SK-N-SH treated with all-trans-retinoic acid at 6 μM for 48 hours (cell line): ENCODE results near the gene TBC1D2B.
A peak's percentile ranks its signal among the peaks of the same experiment; 100 is the strongest.

Source experiments
- ATAC-seq: fragments of 200-7000 bp; cut with Tn5 transposase; 3 replicates; pipeline ENCODE4 v1.9.1; 2020; ENCODE audit warnings: mild to moderate bottlenecking, moderate library complexity
- ARNTL ChIP-seq: fragments of 450-650 bp; formaldehyde crosslinking; IDR thresholded peaks from 2 replicates; pipeline ENCODE4 v1.5.0; 2020; ENCODE audit warnings: low read depth, mild to moderate bottlenecking, moderate library complexity, borderline replicate concordance
- CSDC2 ChIP-seq: fragments of 250-450 bp; sonication (Bioruptor Pico); IDR thresholded peaks from 2 replicates; pipeline ENCODE4 v1.5.0; 2020; ENCODE audit warnings: mild to moderate bottlenecking, moderate library complexity
- GLIS3 ChIP-seq: fragments of 250-450 bp; sonication (Bioruptor Pico); IDR thresholded peaks from 2 replicates; pipeline ENCODE4 v1.5.0; 2020; ENCODE audit warnings: mild to moderate bottlenecking, moderate library complexity
- ISL1 ChIP-seq: fragments of 250-450 bp; sonication (Bioruptor Pico); IDR thresholded peaks from 2 replicates; pipeline ENCODE4 v2.1.2; 2022; ENCODE audit warnings: mild to moderate bottlenecking, moderate library complexity
- PPARA ChIP-seq: fragments of 250-450 bp; sonication (Bioruptor Pico); IDR thresholded peaks from 2 replicates; pipeline ENCODE4 v1.5.0; 2020; ENCODE audit warnings: mild to moderate bottlenecking, borderline replicate concordance
- RARB ChIP-seq: fragments of 250-450 bp; sonication (Bioruptor Pico); IDR thresholded peaks from 2 replicates; pipeline ENCODE4 v1.8.0; 2021; ENCODE audit warnings: mild to moderate bottlenecking, moderate library complexity
- TCF4 ChIP-seq: fragments of 250-450 bp; sonication (Bioruptor Pico); IDR thresholded peaks from 2 replicates; pipeline ENCODE4 v1.8.0; 2021; ENCODE audit warnings: mild to moderate bottlenecking, moderate library complexity, borderline replicate concordance
- TOX ChIP-seq: fragments of 250-450 bp; sonication (Bioruptor Pico); IDR thresholded peaks from 2 replicates; pipeline ENCODE4 v1.8.0; 2021; ENCODE audit warnings: mild to moderate bottlenecking, moderate library complexity, borderline replicate concordance
- ZC3H10 ChIP-seq: fragments of 250-450 bp; sonication (Bioruptor Pico); IDR thresholded peaks from 2 replicates; pipeline ENCODE4 v1.5.1; 2021; ENCODE audit warnings: mild to moderate bottlenecking, moderate library complexity
- ZFP3 ChIP-seq: fragments of 250-450 bp; sonication (Bioruptor Pico); IDR thresholded peaks from 2 replicates; pipeline ENCODE4 v1.5.0; 2020; ENCODE audit warnings: mild to moderate bottlenecking, moderate library complexity
- ZFP30 ChIP-seq: fragments of 450-650 bp; formaldehyde crosslinking; IDR thresholded peaks from 2 replicates; pipeline ENCODE4 v1.5.0; 2022; ENCODE audit warnings: mild to moderate bottlenecking, moderate library complexity
- ZNF565 ChIP-seq: fragments of 450-650 bp; formaldehyde crosslinking; conservative IDR thresholded peaks from 2 replicates; pipeline ENCODE4 v1.5.0; 2020; ENCODE audit warnings: low read depth, mild to moderate bottlenecking, moderate library complexity
- ZNF70 ChIP-seq: fragments of 450-650 bp; formaldehyde crosslinking; IDR thresholded peaks from 2 replicates; pipeline ENCODE4 v1.5.0; 2020; ENCODE audit warnings: mild to moderate bottlenecking, moderate library complexity
- TF ChIP-seq, protein P1 (sequence below): fragments of 250-450 bp; sonication (Bioruptor Pico); IDR thresholded peaks from 2 replicates; pipeline ENCODE4 v1.5.1; 2021; ENCODE audit warnings: mild to moderate bottlenecking, moderate library complexity
- TF ChIP-seq, protein P2 (sequence below): fragments of 250-450 bp; sonication (Bioruptor Pico); IDR thresholded peaks from 2 replicates; pipeline ENCODE4 v1.5.1; 2020; ENCODE audit warnings: low read depth, mild to moderate bottlenecking, moderate library complexity
- TF ChIP-seq, protein P3 (sequence below): fragments of 250-450 bp; sonication (Bioruptor Pico); IDR thresholded peaks from 2 replicates; pipeline ENCODE4 v1.5.0; 2020; ENCODE audit warnings: mild to moderate bottlenecking, moderate library complexity
- TF ChIP-seq, protein P4 (sequence below): fragments of 250-450 bp; sonication (Bioruptor Pico); IDR thresholded peaks from 2 replicates; pipeline ENCODE4 v1.8.0; 2021; ENCODE audit warnings: low read depth, mild to moderate bottlenecking, moderate library complexity, borderline replicate concordance

Gene TBC1D2B

DNA sequence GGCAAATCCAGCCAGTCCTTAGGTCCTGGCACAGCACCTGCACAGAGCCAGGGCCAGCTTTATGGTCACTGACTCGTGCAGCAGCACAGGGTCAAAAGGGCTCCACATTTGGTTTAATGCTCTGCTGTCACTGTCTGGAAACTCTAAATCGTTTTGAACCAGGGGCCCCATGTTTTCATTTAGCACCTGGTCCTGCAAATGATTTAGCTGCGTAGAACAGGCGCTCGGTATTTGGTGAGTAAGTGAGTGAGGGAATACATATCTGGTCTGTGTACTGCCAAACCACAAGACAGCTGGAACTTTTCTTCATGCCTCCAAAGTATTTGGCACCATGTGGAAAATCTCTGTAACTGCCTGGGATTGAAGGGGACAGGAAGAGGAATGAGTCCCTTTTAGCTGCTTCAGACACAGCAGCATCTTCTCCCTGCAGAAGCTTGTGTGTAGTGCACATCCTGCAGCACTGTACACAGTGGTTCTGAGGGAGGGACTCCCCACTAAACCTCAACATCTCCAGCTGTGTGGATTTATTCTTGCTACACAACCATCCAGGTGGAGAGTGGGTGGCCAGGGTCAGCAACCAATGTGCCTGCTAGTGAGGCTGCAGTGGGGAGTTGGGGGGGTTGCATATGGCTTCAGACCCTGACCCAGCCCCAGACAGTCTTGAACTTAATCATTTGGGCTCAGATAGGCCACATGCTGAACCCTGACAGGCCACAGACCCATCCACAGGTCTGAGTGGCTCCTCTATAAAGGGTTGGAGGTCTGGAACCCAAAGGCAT lies 15.9 kb upstream of the TBC1D2B start:
- peak; percentile 41; the same call in 1 of the 2 replicates for TF ChIP-seq TCF4 (CRISPR knock-in tag)
- TF ChIP-seq, protein P1, sequence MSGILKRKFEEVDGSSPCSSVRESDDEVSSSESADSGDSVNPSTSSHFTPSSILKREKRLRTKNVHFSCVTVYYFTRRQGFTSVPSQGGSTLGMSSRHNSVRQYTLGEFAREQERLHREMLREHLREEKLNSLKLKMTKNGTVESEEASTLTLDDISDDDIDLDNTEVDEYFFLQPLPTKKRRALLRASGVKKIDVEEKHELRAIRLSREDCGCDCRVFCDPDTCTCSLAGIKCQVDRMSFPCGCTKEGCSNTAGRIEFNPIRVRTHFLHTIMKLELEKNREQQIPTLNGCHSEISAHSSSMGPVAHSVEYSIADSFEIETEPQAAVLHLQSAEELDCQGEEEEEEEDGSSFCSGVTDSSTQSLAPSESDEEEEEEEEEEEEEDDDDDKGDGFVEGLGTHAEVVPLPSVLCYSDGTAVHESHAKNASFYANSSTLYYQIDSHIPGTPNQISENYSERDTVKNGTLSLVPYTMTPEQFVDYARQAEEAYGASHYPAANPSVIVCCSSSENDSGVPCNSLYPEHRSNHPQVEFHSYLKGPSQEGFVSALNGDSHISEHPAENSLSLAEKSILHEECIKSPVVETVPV (CRISPR knock-in tag), result no peak
- TF ChIP-seq TOX (CRISPR knock-in tag), result peak; percentile 76; the same call in 1 of the 2 replicates
- ATAC-seq, result peak; percentile 93

DNA sequence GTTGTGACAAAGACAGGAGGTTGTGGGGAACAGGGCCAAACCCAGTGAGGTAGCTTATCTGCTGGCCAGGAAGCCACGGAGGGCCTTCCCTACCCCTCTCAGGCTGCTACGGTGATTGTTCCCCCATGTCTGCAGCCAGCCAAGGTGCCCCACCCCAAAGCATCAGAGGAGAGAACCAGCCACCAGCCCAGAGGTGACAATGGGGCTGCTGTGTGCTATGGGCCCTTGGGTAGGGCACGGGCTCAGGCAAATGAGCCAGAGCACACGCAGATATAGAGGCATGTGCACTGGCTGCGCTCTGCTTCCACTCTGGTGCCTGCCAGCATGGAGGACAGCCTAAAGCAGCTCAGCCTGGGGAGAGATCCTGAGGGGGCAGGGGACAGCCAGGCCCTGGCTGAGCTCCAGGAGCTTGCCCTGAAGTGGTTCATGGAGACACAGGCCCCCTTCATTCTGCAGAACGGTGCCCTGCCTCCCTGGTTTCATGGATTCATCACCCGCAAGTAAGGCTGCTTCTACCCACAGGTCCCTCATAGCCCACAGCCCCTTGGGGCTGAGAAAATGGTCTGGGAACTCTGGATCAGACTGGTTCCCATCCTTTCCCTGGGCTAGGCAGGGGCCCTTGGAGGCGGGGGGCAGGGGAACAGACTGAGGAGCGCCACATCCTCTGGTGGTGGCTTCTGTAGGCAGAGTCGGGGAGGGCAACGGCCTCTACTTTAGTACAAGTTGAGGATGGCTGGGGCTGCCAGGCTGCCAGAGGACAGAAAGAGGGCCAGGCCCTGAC lies 14.9 kb upstream of the TBC1D2B start, which contains the start of gene SH2D7:
Gene SH2D7 (plus strand): TSS at position 301 of the 781 bp plus-strand sequence. CDS start 24 bp downstream, at position 325.
- peak; percentile 27 for ATAC-seq

DNA sequence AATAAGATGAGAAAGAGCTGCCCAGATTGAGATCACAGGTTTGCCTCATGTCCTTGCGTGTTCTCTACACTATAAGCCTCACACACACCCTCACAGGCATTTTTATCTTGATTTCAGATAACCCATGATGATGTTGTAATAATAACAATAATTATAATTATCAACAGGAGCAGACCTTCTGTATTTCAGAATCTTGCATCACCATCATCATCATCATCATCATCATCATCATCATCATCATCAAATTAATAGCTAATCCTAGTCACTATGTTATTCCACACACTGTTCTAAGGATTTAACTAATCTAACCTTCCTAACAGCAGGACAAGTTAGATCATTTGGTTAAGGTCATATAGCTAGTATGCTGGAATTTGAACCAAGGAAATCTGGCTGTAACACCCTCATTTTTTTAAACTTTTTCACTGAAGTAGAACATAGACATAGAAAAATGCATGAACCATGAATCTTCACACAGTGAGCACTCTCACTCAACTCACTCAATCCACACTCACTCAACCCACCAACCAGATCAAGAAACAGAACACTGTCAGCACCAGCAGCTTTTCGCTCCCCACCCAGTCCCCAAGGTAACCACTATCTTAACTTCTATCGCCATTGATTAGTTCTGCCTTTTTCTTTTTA lies 13.0 kb upstream of the TBC1D2B start:
- TF ChIP-seq ISL1 (CRISPR knock-in tag) (no peak), TOX (CRISPR knock-in tag) (no peak), ARNTL (CRISPR knock-in tag) (no peak), RARB (CRISPR knock-in tag) (no peak), ZFP30 (CRISPR knock-in tag) (no peak), ZC3H10 (CRISPR knock-in tag) (no peak), GLIS3 (CRISPR knock-in tag) (no peak), ZNF70 (no peak), ZNF565 (CRISPR knock-in tag) (no peak), CSDC2 (CRISPR knock-in tag) (no peak), ZFP3 (CRISPR knock-in tag) (no peak), PPARA (CRISPR knock-in tag) (no peak)
- TF ChIP-seq, protein P2, sequence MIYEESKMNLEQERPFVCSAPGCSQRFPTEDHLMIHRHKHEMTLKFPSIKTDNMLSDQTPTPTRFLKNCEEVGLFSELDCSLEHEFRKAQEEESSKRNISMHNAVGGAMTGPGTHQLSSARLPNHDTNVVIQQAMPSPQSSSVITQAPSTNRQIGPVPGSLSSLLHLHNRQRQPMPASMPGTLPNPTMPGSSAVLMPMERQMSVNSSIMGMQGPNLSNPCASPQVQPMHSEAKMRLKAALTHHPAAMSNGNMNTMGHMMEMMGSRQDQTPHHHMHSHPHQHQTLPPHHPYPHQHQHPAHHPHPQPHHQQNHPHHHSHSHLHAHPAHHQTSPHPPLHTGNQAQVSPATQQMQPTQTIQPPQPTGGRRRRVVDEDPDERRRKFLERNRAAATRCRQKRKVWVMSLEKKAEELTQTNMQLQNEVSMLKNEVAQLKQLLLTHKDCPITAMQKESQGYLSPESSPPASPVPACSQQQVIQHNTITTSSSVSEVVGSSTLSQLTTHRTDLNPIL (CRISPR knock-in tag), result no peak
- TF ChIP-seq, protein P1 (CRISPR knock-in tag), result no peak
- TF ChIP-seq, protein P3, sequence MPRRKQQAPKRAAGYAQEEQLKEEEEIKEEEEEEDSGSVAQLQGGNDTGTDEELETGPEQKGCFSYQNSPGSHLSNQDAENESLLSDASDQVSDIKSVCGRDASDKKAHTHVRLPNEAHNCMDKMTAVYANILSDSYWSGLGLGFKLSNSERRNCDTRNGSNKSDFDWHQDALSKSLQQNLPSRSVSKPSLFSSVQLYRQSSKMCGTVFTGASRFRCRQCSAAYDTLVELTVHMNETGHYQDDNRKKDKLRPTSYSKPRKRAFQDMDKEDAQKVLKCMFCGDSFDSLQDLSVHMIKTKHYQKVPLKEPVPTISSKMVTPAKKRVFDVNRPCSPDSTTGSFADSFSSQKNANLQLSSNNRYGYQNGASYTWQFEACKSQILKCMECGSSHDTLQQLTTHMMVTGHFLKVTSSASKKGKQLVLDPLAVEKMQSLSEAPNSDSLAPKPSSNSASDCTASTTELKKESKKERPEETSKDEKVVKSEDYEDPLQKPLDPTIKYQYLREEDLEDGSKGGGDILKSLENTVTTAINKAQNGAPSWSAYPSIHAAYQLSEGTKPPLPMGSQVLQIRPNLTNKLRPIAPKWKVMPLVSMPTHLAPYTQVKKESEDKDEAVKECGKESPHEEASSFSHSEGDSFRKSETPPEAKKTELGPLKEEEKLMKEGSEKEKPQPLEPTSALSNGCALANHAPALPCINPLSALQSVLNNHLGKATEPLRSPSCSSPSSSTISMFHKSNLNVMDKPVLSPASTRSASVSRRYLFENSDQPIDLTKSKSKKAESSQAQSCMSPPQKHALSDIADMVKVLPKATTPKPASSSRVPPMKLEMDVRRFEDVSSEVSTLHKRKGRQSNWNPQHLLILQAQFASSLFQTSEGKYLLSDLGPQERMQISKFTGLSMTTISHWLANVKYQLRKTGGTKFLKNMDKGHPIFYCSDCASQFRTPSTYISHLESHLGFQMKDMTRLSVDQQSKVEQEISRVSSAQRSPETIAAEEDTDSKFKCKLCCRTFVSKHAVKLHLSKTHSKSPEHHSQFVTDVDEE (CRISPR knock-in tag), result no peak
- ATAC-seq, result no peak

More for the DNA sequence above, 14.9 kb upstream of the TBC1D2B start, which contains the start of gene SH2D7:
- TF ChIP-seq, protein P4, sequence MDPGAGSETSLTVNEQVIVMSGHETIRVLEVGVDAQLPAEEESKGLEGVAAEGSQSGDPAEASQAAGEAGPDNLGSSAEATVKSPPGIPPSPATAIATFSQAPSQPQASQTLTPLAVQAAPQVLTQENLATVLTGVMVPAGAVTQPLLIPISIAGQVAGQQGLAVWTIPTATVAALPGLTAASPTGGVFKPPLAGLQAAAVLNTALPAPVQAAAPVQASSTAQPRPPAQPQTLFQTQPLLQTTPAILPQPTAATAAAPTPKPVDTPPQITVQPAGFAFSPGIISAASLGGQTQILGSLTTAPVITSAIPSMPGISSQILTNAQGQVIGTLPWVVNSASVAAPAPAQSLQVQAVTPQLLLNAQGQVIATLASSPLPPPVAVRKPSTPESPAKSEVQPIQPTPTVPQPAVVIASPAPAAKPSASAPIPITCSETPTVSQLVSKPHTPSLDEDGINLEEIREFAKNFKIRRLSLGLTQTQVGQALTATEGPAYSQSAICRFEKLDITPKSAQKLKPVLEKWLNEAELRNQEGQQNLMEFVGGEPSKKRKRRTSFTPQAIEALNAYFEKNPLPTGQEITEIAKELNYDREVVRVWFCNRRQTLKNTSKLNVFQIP, result no peak
